Transverse colon (tissue), 4 donors: ENCODE results near the gene MSTO1. TPM values are rescaled to one million over a fixed set of nuclear protein-coding genes. Genes with fewer than 3 reads are reported as not detected.

Experiments
- DNase-seq: peaks from one replicate; pipeline ENCODE4 v3.0.0-alpha.2; 2019
- H3K27ac ChIP-seq, 4 donors: fragments of 200-600 bp; sonication (generic); 2 replicates each; pipeline ENCODE4 v1.5.1; 2016 to 2018; ENCODE audit warnings: inconsistent platforms in 4 of 4
- H3K27me3 ChIP-seq: fragments of 200-600 bp; sonication (generic); 2 replicates; pipeline ENCODE4 v1.5.1; 2017; ENCODE audit warnings: inconsistent platforms
- H3K36me3 ChIP-seq, 4 donors: fragments of 200-600 bp; sonication (generic); 2 replicates each; pipeline ENCODE4 v1.5.1; 2017 to 2019; ENCODE audit warnings: inconsistent platforms in 4 of 4
- H3K4me1 ChIP-seq, 4 donors: fragments of 200-600 bp; sonication (generic); 2 replicates each; pipeline ENCODE4 v1.5.1; 2017 to 2020; ENCODE audit warnings: inconsistent platforms in 4 of 4
- H3K4me3 ChIP-seq, 4 donors: fragments of 200-600 bp; sonication (generic); 1 replicate in 1 of 4; 2 replicates in 3 of 4; pipeline versions ENCODE4 v1.5.1 to v1.6.1; 2017 to 2019; ENCODE audit warnings: inconsistent platforms in 4 of 4
- H3K9me3 ChIP-seq, 2 donors: fragments of 200-600 bp; sonication (generic); 2 replicates each; pipeline ENCODE4 v1.5.1; 2017 to 2019; ENCODE audit warnings: inconsistent platforms in 2 of 2
- EP300 ChIP-seq: sonication (generic); formaldehyde crosslinking; IDR thresholded peaks from one replicate; pipeline ENCODE4 v1.6.1; 2017; ENCODE audit warnings: antibody characterized with exemption, low read depth
- POLR2A ChIP-seq: fragments of 450-650 bp; IDR thresholded peaks from one replicate; pipeline ENCODE4 v1.6.1; 2016; ENCODE audit warnings: antibody characterized with exemption, mild to moderate bottlenecking, moderate library complexity
- POLR2AphosphoS5 ChIP-seq, 3 donors: sonication (generic); formaldehyde crosslinking; IDR thresholded peaks; one replicate each; pipeline ENCODE4 v1.6.1; 2016; ENCODE audit warnings: antibody characterized with exemption in 3 of 3
- WGBS, 2 donors: methylation state at CpG; one replicate each; pipeline ENCODE4 v1.1.5; 2018; ENCODE audit warnings: low coverage in 1 of 2; 5-methylcytosine and 5-hydroxymethylcytosine counted together
- in situ Hi-C, 4 donors: fragments of 200-750 bp; cut with MboI; loops; one replicate each; pipeline versions ENCODE4 v1.15.0 to v1.15.1; 2017; ENCODE audit warnings: low sequenced_read_pairs in 3 of 4, low pct_ligation_motif_present in 1 of 4, low pct_unique_long_range_greater_than_20kb in 1 of 4
- intact Hi-C: fragments of 100-400 bp; cut with DNase I; formaldehyde crosslinking; loops from one replicate; pipeline ENCODE4 v1.15.1; 2023; ENCODE audit warnings: low total_unique reads
- total RNA-seq, 4 donors: library from RNA; depleted of rRNA; stranded (reverse); fragments of >200 nt; gene quantifications; one replicate each; pipeline ENCODE4 v1.1.0, GENCODE V29; 2016
- TF ChIP-seq, protein P1 (sequence below), 5 experiments: fragments of 200-600 bp in 3 of 5; fragments of 450-650 bp in 2 of 5; sonication (generic) in 3 of 5; IDR thresholded peaks; 1 replicate in 2 of 5; 2 replicates in 3 of 5; pipeline ENCODE4 v1.5.1; 2016 to 2017; ENCODE audit warnings: antibody characterized with exemption in 5 of 5, inconsistent platforms in 3 of 5, mild to moderate bottlenecking in 2 of 5, moderate library complexity in 1 of 5

The MSTO1 gene
- total RNA-seq, 4 donors from 2014 or later: 6.0 to 17.0 (median 12.9) TPM; not detected in 1

DNA sequence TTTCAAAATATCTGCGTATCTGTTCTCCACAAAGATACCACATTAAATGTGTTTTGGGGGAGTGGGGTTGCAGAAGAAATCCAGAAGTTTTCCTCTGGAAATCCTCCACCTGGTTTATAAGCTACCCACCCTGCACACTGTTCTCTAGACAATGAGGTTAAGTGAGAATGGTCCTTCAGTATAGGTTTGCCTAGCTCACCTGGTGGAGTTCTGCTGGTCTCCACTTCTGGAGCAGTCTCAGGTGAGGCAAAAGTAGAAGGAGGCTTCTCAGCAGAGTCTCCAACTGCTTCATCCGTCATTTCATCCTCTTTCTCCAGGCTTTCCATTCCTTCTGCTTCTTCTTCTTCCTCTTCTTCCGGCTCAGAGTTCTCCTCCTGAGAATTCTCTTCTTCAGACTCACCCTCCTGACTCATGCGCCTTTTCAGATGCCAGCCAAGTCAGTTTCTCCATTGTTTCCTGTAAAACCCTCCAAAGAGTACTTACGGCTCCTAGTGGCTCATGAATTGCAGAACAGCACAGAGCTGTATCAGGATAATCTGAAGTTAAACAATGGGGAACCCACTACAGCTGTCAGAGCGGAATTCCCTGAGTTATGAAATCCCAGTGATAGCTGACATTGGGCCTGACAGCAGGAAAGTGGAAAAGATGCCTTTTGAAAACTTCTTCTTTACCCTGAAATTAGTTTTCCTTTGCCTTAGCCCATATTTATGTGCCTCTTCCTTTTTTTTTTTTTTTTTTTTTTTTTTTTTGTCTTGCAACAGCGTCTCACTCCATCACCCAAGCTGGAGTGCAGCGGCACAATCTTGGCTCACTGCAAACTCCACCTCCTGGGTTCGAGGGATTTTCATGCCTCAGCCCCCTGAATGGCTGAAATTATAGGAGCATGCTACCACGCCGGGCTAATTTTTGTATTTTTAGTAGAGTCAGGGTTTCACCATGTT is 38.5 kb downstream of the MSTO1 start:
- Histone ChIP-seq H3K27ac (peak overlapping the region in 3 of 4 donors; percentile 38 to 65 (median 55)), H3K4me1 (peaks cover 0 to 13% (median 5%) of the 10 kb centered on the region in 4 donors), H3K4me3 (no peak overlapping the region), H3K36me3 (no peaks in the 10 kb centered on the region), H3K27me3 (no peaks in the 10 kb centered on the region), H3K9me3 (no peaks in the 10 kb centered on the region)
- DNase-seq: no peak
- intact Hi-C loops (no loop called here), in situ Hi-C loops (no loop called here)
- TF ChIP-seq, protein P1, sequence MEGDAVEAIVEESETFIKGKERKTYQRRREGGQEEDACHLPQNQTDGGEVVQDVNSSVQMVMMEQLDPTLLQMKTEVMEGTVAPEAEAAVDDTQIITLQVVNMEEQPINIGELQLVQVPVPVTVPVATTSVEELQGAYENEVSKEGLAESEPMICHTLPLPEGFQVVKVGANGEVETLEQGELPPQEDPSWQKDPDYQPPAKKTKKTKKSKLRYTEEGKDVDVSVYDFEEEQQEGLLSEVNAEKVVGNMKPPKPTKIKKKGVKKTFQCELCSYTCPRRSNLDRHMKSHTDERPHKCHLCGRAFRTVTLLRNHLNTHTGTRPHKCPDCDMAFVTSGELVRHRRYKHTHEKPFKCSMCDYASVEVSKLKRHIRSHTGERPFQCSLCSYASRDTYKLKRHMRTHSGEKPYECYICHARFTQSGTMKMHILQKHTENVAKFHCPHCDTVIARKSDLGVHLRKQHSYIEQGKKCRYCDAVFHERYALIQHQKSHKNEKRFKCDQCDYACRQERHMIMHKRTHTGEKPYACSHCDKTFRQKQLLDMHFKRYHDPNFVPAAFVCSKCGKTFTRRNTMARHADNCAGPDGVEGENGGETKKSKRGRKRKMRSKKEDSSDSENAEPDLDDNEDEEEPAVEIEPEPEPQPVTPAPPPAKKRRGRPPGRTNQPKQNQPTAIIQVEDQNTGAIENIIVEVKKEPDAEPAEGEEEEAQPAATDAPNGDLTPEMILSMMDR (IDR thresholded peaks at IDR 0.05): peak in 3 of 5 experiments; percentile 16 to 28 (median 23)
- TF ChIP-seq EP300 (no peak), POLR2AphosphoS5 (IDR thresholded peaks at IDR 0.05) (peak in 1 of 3 donors; percentile 15)
- 50 to 51% methylated on average over 7 to 11 of the region's 11 CpGs for WGBS, 2 donors

DNA sequence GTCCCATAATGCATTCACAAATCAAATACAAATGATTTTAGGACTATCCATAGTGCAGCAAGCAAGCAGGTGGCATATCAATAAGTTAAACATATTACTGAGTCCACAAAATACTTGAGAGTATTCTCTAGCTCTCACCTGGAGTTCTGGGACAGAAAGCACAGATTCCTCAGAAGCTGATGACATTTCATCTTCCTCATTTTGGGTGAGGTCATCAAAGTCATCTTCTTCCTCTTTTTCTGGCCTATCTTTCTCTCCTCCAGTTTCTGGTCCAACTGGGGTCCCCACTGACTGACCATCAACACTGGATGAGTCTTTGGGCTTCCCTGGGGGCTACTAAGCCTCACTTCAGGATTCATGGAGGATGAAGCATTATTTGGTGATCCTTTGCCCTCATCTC is 39.7 kb downstream of the MSTO1 start:
- Histone ChIP-seq H3K36me3 (no peaks in the 10 kb centered on the region), H3K27me3 (no peaks in the 10 kb centered on the region), H3K27ac (no peak overlapping the region), H3K4me3 (no peak overlapping the region), H3K9me3 (no peaks in the 10 kb centered on the region), H3K4me1 (peaks cover 0 to 12% (median 5%) of the 10 kb centered on the region in 4 donors)
- no peak for DNase-seq
- intact Hi-C loops: no loop called here
- TF ChIP-seq, protein P1 (IDR thresholded peaks at IDR 0.05): no peak
- TF ChIP-seq POLR2AphosphoS5 (IDR thresholded peaks at IDR 0.05): no peak
- TF ChIP-seq EP300: no peak
- no peak for TF ChIP-seq POLR2A
- in situ Hi-C loops: no loop called here

DNA sequence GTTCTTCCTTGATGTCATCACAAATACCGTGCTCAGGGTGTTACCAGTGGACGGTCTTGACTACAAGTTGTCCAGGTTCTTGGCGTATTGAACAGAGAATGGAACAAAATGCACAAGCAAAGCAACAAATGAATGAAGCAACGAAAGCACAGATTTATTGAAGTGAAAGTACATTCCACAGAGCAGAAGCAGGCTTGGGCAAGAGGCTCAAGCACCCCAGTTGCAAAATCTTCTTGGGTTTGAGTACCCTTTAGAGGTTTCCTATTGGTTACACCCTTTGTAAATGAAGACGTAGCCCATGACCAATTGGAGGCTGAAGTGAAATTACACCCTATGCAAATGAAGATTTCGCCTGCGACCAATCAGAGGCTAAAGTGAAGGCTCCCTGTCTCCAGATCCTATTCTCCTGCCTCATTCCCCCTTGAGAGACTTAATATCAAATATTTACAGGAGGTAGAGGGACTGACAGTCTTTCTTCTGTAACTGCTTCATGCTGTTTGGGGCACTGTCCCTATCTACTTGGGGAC is 40.3 kb downstream of the MSTO1 start:
- intact Hi-C loops: no loop called here
- TF ChIP-seq EP300 (no peak), POLR2AphosphoS5 (IDR thresholded peaks at IDR 0.05) (no peak), POLR2A (no peak)
- TF ChIP-seq, protein P1 (IDR thresholded peaks at IDR 0.05): no peak

DNA sequence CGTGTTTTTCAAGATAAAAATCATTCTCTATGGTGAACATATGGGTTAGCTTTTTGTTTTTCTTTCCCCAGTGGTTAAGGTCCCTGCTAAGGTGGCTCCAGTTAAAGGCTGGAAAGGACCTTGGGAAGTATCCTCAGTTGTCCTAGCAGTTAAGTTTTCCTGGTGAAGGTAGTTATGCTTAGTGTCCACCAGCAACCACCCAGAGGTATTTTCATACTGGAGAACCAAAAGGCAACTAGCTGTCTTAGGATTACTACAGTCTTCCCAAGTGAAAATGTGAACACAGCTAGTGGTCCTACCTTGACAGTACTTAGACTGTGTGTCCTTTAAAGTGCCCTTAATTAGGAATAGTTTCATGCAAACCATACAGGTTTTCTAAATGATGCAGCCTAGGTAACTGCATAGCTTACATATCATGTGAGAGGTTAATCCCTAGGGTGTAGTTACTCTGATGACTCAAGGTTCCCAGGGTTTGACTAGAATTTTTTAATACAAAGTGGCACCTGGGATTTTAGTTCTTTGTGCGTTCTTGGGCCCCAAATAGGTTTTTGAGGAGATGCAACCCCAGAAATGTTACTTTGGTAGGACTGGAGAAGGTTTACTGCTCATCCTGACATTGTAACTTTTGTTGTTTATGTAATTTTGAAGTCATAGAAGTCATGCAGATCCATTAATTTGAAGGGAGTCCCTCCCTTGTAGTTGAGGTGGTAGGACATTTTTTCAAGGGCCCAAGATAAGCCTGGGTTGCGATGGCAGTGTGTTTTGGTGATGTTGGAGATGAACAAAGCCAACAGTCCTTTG is 42.0 kb downstream of the MSTO1 start:
- in situ Hi-C loops: no loop called here
- DNase-seq: no peak
- TF ChIP-seq, protein P1 (IDR thresholded peaks at IDR 0.05): no peak
- TF ChIP-seq POLR2A (no peak), POLR2AphosphoS5 (IDR thresholded peaks at IDR 0.05) (no peak), EP300 (no peak)
- Histone ChIP-seq H3K4me1 (peaks cover 0 to 5% (median 2%) of the 10 kb centered on the region in 4 donors), H3K27me3 (no peaks in the 10 kb centered on the region), H3K27ac (no peak overlapping the region), H3K36me3 (no peaks in the 10 kb centered on the region), H3K9me3 (no peaks in the 10 kb centered on the region), H3K4me3 (no peak overlapping the region)
- WGBS, 2 donors: 74 to 94% methylated on average over 2 to 3 of the region's 3 CpGs
- intact Hi-C loops: no loop called here

More for the DNA sequence above, 40.3 kb downstream of the MSTO1 start:
- Histone ChIP-seq H3K4me3 (no peak overlapping the region), H3K9me3 (no peaks in the 10 kb centered on the region), H3K27ac (no peak overlapping the region), H3K36me3 (no peaks in the 10 kb centered on the region), H3K27me3 (no peaks in the 10 kb centered on the region), H3K4me1 (peaks cover 0 to 10% (median 3%) of the 10 kb centered on the region in 4 donors)
- DNase-seq: no peak
- in situ Hi-C loops: no loop called here
- 91 to 100% methylated on average over 1 to 7 of the region's 7 CpGs for WGBS, 2 donors
